Limb (tissue), 2 donors: Measurements from ENCODE around the gene MAD1L1.

Source experiments
- DNase-seq, 2 donors: peaks; one replicate each; pipeline ENCODE4 v3.0.0-alpha.2; 2016; ENCODE audit errors: extremely low spot score in 2 of 2

The MAD1L1 gene

GRCh38 chr7:2141021-2141410, 91.7 kb downstream of the MAD1L1 start:
- no peak for DNase-seq

GRCh38 chr7:2140216-2141020, 92.3 kb downstream of the MAD1L1 start:
- DNase-seq = no peak

- no peak for DNase-seq
Observed at GRCh38 chr7:2139004-2139699, 93.6 kb downstream of the MAD1L1 start.

GRCh38 chr7:2138146-2138765, 94.5 kb downstream of the MAD1L1 start:
- no peak for DNase-seq

DNA sequence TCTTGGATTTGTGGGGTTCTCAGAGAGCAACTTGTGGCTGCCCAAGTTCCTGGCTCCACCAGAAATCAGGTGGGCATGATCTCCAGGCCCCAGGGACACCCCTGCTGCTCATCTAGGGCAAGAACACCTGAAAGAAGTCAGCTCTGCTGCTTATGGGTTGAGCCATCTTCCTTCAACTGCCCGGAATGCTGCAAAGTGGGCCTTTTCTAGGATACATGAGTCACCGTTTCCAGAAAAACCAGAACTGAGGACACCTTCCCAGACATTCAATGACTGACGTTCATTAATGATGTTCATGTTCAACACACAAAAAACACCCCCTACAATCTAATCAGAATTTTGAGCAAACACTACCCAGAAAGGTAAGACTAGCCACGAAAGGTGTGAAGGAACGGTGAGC, 98.0 kb downstream of the MAD1L1 start:
- DNase-seq = no peak

DNA sequence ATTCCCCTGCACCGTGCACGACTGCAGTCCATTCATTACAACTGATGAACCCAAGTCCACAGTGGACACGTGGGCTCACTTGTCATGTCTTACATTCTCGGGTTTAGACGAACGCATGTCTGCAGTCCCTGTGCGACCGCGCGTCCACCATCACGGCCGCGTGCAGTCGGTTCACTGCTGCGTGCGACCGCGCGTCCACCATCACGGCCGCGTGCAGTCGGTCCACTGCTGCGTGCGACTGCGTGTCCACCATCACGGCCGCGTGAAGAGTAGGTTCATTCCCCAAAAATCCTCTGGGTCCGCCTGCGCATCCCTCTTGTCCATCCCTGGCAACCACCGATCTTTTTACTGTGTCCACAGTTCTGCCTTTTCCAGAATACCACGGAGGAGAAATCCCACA, 100.5 kb downstream of the MAD1L1 start:
- no peak for DNase-seq

- DNase-seq = no peak
Observed at GRCh38 chr7:2131800-2132199, 100.9 kb downstream of the MAD1L1 start.

GRCh38 chr7:2131341-2131740, 101.4 kb downstream of the MAD1L1 start:
- DNase-seq = no peak

DNA sequence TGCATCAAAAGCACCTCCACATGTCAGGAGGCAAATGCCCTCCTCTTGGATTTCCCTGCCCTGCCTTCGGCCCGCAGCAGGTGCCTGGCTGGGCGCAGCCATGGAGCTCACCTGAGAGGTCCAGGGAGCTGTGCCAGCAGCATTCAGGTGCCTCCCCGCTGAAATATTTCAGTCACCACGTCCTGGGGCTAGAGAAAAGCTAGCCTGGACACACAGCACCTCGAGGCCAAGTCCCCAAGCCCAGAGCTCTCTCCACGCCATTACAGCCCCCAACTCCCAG, 102.7 kb downstream of the MAD1L1 start:
- no peak for DNase-seq

- DNase-seq = no peak
Observed at GRCh38 chr7:2129323-2130095, 103.2 kb downstream of the MAD1L1 start.

- no peak for DNase-seq
Observed at GRCh38 chr7:2128601-2129322, 104.0 kb downstream of the MAD1L1 start.

GRCh38 chr7:2126621-2127020, 106.1 kb downstream of the MAD1L1 start:
- DNase-seq = no peak

- no peak for DNase-seq
Observed at GRCh38 chr7:2125931-2126330, 106.8 kb downstream of the MAD1L1 start.

GRCh38 chr7:2124604-2125345, 108.0 kb downstream of the MAD1L1 start:
- no peak for DNase-seq

GRCh38 chr7:2123916-2124315, 108.8 kb downstream of the MAD1L1 start:
- no peak for DNase-seq

DNA sequence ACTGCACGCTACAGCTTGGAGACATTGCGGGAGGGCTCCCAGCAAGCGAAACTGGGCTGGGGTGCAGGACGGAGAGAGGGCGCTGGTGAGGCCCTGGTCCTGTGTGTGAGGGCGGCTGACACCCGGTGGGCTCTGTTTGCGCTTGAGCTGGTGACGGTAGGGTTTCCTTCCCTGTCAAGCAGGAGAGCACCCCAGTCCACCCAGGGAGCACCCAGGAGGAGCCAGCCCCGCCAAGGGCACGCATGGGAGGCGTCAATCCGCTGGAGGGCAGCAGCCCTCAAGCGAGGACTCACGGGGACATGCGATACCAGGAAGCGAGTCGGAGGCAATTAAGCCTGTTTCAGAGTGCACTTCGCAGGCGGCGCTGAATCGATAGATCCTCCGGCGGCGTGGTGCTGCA, 109.4 kb downstream of the MAD1L1 start:
- no peak for DNase-seq

DNA sequence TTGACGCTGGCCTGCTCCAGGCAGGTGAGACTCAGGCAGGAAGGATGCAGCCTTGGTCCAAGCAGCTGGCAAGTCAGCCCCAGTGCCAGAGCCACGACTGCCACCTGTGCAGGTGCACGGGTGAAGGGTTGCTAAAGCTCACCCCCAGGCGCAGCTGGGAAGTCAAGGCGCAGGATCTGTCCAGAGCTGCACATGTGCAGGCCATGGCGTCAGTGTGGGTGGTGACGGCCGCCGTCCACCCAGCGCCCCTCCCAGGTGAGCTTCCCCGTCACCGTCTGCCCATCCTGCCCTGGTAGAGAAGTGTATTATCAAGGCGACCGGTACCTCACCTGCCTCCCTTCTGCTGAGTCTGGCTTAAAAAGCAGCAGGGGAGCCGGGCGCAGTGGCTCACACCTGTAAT, 110.1 kb downstream of the MAD1L1 start:
- DNase-seq = no peak

- DNase-seq = no peak
Observed at GRCh38 chr7:2120841-2121830, 111.6 kb downstream of the MAD1L1 start.

GRCh38 chr7:2120251-2120660, 112.5 kb downstream of the MAD1L1 start:
- no peak for DNase-seq
